GM18526 (cell line): ENCODE data around the gene GSG1L.

ENCODE experiments used
- POLR2A ChIP-seq: IDR thresholded peaks from 3 replicates; pipeline ENCODE4 v1.6.1; 2011; ENCODE audit not compliant: insufficient read length; ENCODE audit errors: extremely low read depth

GSG1L gene

GRCh38 chr16:27976990-27977389 is 86.5 kb downstream of the GSG1L start:
- no peak for TF ChIP-seq POLR2A

- TF ChIP-seq POLR2A = no peak
These were observed 88.5 kb downstream of the GSG1L start for GRCh38 chr16:27974896-27975540.

GRCh38 chr16:27973678-27974077 is 89.8 kb downstream of the GSG1L start:
- TF ChIP-seq POLR2A = no peak

- TF ChIP-seq POLR2A = no peak
These were observed 91.0 kb downstream of the GSG1L start for GRCh38 chr16:27972500-27972899.

DNA sequence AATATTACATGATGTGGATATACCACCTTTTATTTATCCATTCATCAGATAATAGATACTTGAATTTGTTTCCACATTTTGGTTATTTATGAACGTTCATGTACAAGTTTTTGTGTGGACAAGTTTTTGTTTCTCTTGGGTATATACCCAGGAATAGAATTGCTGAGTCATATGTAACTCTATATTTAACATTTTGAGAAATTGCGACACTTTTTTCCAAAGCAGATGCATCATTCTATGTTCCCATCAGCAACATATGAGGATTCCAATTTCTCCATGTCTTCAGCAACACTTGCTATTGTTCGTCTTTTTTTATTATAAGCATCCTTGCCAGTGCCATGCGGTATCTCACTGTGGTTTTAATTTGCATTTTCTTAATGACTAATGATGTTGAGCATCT is 93.9 kb downstream of the GSG1L start:
- no peak for TF ChIP-seq POLR2A

DNA sequence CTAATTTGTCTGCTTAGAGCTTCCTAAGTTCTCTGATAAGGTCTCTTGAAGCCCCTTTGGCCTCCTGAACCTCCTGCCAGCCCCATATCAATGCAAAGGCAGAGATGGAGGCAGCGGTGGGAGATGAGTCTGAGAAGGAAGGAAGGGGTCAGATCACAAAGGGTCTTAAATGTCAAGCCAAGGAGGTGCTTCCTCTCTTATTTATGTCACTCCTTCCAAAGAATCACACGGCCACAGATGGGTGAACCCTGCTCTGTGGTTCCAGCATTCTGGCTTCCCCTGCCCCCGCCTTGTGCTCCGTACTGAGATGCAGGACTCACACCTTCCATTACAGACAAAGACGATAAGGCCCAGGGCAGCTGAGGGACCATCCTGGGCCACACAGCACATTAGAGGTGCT is 96.3 kb downstream of the GSG1L start:
- TF ChIP-seq POLR2A = no peak

GRCh38 chr16:27966756-27967155 is 96.8 kb downstream of the GSG1L start:
- TF ChIP-seq POLR2A = no peak

DNA sequence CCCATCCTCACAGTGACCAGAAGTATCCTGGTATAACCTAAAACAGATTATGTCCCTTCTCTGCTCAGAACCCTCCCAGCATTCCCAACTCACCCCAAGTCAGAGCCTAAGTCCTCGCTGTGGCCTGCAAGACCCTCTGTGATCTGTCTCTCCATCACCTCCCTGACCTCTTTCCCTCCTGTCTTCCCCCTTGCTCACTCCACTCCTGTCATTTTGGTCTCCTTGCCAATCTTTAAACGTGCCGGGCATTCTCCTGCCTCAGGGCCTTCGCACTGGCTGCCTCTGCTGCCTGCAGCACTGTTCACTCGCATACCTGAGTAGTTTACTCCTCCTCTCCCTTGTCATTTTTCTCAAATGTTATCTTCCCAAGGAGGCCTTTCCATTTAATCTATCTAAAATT is 97.7 kb downstream of the GSG1L start:
- TF ChIP-seq POLR2A = no peak

DNA sequence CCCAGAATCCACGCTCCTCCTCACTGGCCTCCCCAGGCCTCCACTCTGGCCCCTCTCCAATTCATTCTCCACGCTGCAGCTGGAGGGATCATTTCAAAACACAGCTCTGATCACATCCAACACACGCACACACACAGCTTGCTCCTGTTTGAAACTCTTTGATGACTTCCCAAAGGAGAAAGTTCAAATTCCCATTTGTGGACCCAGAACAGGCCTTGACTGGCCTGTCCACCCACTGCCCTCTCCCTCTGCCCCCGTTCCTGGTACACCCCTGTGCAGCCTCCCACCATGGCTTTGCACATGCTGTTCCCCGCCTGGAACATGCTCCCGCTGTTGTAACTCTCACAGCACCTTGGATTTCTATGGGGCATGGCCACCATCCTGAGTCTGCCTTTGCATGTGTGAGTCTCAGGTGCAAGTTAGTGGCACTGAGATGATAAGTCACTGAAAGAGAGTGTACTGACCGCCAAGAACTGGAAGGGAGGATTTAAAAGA is 100.0 kb downstream of the GSG1L start:
- TF ChIP-seq POLR2A = no peak

- no peak for TF ChIP-seq POLR2A
These were observed 101.3 kb downstream of the GSG1L start for GRCh38 chr16:27962197-27962596.

GRCh38 chr16:27961296-27961620 is 102.3 kb downstream of the GSG1L start:
- no peak for TF ChIP-seq POLR2A

DNA sequence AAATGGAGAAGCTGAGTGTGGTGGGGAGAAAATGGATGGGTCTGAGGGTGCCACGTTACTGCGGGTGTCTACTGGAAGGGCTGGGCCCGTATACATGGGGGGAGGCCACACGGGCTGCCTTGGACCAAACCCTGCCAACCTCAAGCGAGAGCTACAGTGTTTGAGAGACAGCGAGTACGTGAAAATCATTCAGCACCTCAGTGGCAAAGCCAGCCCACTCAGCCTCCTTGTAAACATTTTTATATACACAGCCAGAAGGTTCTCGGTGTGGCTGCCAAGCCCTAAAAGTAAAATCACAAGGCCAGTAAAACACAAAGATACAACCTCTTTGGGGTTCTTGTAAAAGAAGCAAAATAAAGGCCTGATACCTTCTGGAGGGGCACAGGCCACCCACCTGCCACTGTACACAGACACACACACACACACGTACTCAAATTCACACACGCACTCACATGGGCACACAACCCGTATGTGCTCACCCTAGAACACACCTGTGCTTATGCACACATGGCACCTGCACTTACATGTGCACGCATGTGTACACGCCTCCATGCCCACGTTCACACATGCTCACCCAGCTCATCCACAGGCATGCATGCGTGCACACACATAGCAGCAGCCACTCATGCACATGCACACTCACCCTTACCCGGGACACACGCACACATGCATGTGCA is 102.8 kb downstream of the GSG1L start:
- no peak for TF ChIP-seq POLR2A

GRCh38 chr16:27959914-27960313 is 103.6 kb downstream of the GSG1L start:
- TF ChIP-seq POLR2A = no peak

- TF ChIP-seq POLR2A = no peak
These were observed 109.3 kb downstream of the GSG1L start for GRCh38 chr16:27954191-27954590.

- TF ChIP-seq POLR2A = no peak
These were observed 110.7 kb downstream of the GSG1L start for GRCh38 chr16:27952811-27953210.

DNA sequence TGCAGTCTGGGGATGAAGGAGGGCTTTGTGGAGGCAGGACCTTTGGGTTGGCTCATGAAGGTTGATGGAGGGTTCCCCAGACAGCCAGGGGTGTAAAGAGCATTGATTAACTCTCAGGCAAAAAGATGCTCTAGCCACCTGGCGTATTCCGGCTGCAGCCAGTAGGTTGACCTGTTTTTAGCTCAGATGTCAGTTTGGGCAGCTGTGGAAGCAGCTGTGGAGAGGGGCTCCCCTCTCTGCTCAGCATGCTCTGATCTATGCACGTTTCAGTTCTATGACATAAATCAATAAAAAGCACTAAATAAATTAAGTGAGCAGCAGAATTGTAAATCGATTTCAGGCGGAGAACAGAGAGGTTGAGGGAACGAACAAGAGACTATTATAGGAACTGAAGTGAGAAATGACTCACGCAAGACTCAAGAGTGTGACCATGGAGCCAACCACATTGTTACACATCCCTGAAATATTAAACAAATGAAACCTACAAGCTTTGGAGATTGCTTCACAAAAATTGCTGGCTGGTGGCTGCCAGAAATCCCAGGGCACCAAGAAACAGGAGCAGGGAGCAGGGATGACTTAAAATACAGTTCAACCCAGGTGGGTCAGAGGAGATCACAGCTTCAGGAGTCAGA is 111.9 kb downstream of the GSG1L start:
- TF ChIP-seq POLR2A = no peak
